ENCODE data around the gene TFAP2C.

DNA sequence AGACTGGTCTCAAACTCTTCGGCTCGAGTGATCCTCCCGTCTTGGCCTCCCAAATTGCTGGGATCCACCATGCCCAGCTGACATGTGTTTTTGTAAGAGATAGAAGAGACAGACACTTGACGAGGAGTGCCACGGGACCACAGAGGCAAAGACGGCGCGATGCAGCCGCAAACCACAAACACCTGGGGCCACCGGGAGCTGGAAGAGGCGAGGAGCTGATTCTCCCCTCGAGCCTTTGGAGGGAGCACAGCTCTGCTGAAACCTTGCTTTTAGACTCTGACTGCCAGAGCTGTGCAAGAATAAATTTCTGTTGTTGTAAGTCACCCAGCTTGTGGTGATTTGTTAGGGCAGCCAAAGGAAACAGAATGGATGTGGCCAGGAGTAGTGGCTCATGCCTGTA is 46.9 kb downstream of the TFAP2C start:
- TF ChIP-seq POLR2A (IDR thresholded peaks at IDR 0.05; ENCODE audit: low read depth, low read length) (no peak), POLR2AphosphoS5 (IDR thresholded peaks at IDR 0.05; ENCODE audit: insufficient read depth, low read depth, low read length) (no peak)
- TF ChIP-seq, protein P1, sequence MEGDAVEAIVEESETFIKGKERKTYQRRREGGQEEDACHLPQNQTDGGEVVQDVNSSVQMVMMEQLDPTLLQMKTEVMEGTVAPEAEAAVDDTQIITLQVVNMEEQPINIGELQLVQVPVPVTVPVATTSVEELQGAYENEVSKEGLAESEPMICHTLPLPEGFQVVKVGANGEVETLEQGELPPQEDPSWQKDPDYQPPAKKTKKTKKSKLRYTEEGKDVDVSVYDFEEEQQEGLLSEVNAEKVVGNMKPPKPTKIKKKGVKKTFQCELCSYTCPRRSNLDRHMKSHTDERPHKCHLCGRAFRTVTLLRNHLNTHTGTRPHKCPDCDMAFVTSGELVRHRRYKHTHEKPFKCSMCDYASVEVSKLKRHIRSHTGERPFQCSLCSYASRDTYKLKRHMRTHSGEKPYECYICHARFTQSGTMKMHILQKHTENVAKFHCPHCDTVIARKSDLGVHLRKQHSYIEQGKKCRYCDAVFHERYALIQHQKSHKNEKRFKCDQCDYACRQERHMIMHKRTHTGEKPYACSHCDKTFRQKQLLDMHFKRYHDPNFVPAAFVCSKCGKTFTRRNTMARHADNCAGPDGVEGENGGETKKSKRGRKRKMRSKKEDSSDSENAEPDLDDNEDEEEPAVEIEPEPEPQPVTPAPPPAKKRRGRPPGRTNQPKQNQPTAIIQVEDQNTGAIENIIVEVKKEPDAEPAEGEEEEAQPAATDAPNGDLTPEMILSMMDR (IDR thresholded peaks at IDR 0.05; ENCODE audit: extremely low read depth in 1 of 2, insufficient read depth in 1 of 2, low read depth in 1 of 2, low read length in 2 of 2): no peak
- TF ChIP-seq, protein P2, sequence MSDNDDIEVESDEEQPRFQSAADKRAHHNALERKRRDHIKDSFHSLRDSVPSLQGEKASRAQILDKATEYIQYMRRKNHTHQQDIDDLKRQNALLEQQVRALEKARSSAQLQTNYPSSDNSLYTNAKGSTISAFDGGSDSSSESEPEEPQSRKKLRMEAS (IDR thresholded peaks at IDR 0.05; ENCODE audit: insufficient read depth, insufficient read length): no peak

All from endothelial cell of umbilical vein (primary cell).